GM18502 (cell line): ENCODE data around the gene RNF43.
"Not testable (repeated sequence)": the region's sequence is repeated elsewhere in the genome, so short reads cannot be mapped to it uniquely, and the experiment has no call there.

Source experiments
- ATAC-seq: cut with Tn5 transposase; IDR thresholded peaks from one replicate; pipeline ENCODE4 v1.9.1; 2021; ENCODE audit warnings: mild to moderate bottlenecking; ENCODE audit not compliant: unreplicated experiment, poor library complexity

Gene RNF43

DNA sequence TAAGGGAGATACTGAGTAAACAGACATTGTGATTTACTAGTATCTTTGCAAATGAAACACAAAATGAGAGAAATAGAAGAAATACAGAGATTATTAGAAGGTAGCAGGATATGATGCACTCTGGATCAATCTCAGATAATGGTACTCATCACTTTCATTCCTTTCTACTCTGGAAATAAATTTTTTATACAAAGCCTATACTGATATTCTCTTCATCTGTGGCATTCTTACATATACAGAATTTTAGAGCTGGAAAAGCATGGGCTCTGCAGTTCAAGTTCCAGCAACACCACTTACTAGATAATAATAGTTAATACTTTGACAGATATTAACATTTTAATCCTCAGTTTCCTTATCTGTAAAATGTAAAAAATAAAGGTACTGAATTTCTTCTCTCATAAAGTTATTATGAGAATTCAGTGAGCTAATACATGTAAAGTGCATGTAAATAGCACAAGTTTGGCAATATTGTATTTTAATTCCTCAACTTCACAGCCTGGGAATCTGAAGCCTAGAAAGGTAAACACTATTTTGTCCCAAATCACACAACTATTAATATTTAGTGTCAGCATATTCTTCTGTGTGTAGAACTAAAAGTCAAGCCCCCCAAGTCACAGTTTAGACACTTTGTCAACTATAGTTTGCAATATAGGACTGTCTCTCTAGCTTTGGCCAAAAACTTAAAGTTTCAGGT, 6.5 kb downstream of the RNF43 start:
- ATAC-seq = no peak

DNA sequence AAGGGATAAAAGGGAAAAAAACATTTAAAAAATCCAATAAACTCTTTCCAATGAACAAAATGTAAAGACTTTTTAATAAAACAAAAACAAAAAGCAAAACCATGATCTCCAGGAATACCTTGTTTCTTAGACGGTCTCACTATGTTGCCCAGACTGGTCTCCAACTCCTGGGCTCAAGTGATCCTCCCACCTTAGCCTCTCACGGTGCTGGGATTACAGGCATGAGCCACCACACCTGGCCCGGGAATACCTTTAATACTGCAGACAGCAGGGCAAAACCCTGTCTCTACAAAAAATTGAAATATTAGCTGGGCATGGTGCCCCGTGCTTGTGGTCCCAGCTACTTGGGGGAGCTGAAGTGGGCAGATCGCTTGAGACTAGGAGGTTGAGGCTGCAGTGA, 7.9 kb downstream of the RNF43 start:
- no peak for ATAC-seq

DNA sequence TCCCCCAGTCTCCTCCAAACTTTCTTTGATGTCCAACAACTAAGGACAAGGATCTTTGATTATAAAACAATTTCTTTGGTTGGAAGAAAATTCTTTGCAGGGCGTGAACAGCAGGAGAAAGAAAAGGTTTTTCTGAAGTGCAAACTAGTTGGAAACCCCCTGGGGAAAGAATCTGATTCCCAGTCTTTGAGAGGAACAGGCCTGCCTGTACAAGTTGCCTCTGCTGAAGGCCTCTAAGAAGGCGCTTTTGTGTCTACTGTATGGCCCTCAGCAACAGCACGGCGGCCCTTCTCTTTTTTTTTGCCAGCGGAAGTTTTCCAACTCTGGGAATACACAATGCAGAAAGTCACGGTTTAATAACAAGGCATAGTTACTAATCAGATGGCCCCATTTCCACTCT, 14.0 kb downstream of the RNF43 start:
- ATAC-seq = no peak

DNA sequence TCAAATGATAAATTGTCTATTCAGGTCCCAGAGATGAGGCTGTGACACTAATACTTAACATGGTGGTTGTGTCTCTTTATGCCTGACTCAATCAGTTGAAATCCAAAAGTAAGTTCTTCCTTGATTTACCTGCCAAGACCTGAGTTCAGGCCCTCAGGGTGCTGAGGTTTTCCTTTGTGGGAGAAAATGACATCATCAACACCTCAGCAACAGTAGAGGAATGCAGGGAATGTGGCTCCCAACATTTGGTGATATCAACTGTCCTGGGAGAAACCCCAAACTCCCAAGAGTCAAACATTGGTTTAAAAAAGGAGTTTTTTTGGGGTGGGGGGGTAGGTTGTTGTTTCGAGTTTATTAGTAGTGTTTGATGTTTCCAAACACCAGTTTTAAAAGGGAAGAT, 14.7 kb downstream of the RNF43 start:
- no peak for ATAC-seq

DNA sequence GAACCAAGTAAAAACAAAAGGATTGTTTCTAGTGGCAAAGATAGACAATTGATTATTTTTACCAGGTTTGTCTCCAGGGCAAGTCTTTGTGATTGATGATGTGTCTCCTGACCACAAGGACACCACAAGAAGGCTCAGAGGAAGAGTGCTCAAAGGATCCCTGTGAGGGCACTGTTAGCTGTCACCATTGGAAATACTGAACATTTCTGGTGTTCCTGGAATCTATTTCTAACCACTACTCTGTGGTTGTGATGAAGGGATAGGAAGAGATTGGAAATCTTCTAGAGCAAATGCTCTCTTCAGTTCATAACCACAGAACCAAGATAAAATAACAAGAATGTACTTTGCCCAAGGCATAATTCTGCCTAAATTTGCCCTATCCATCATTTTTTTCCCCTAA, 15.3 kb downstream of the RNF43 start:
- ATAC-seq = no peak

DNA sequence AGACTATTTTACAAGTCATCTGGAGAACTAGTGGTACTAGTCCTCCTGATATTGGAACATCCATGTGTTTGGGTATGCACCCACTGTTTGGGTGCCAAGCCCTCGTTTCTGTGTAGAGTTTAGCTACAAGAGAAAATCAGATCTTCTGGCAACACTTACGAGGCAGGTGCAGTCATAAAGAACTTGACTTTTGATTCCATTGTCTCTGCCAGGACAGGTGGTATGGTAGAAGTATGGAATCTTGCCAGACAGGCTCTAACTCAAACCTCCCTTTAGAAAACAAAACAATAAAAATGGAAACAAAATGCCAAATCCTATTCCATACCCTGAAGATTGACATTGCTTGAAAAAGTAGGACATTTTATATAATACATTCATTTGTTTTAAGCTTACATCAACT, 16.0 kb downstream of the RNF43 start:
- ATAC-seq = no peak

DNA sequence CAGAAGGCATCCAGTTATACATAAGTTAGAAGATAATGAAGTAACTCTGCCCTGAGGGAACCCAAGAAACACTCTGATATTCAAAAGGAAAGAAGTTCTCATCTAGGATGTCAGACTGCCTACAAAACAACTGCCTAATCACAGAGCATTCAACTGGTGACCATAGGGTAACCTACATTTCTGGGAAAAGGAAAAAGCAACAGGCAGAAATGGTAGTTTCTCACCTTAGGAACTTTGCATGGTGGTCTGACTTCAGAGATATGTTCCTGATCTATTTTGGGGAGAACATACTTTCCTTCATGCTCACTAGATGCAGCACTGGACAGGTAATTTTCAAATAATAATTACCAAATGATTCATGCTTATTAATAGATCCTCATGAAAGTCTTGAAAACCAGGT, 16.5 kb downstream of the RNF43 start:
- ATAC-seq = no peak

DNA sequence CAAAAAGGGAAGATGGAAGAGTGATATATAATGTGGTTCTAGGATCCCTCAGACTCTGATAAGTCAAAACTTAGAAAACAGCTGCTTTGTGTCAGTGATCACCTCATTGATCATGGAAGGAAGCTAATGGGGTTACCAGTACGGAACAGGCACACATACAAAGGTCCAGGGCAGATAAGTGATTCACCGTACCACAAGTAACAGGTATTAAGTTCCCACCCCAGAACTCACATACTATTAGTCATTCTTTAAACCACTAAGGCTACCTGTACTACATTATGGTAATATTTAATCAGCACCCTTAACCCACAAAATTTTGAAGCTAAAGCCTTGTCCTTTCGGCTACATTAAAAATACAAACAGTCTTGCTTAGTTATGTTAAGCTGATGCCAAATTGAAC, 17.4 kb downstream of the RNF43 start:
- ATAC-seq = no peak

DNA sequence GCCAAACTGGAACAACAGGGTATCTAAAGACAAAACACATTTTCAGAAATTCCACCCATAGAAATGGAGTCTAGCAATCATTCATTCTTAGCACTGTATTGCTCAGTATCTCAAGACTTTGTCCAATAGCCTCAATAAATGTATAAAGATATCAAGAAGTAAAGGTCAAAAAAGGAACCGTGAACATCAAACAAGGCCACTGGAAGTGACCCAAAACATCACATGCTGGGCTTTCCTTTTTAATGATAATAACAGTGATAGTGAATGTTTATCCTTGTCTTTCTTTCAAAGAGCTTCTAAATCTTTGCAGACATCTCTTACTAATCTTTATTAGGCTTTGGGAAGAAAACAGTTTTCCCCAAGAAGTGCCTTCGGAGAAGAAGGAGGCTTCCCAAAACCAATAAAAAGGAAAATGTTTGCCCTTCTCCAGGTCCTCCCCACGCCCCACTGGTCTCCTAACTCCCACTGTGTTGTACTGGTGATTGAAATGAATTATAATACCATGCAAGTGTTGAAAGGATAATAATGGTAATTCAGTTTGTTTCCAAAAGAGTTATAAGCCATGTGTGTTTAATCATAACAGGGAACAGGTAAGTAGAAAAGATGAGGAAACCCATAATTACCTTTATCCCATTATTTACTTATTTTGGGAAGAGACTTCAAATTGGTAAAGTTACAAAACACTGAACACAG, 18.6 kb downstream of the RNF43 start:
- no peak for ATAC-seq

DNA sequence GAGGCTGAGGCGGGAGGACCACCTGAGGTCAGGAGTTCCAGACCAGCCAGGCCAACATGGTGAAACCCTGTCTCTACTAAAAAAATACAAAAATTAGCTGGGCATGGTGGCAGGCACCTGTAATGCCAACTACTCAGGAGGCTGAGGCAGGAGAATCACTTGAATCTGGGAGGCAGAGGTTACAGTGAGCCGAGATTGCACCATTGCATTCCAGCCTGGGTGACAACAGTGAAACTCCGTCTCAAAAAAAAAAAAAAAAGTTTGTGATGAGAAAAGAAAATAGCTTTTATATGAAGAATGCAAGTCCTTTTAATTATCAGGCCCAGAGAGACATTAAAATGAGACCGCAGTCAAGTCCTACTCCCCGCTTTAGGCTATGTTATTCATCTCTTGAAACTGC, 19.9 kb downstream of the RNF43 start:
- not testable (repeated sequence) for ATAC-seq

DNA sequence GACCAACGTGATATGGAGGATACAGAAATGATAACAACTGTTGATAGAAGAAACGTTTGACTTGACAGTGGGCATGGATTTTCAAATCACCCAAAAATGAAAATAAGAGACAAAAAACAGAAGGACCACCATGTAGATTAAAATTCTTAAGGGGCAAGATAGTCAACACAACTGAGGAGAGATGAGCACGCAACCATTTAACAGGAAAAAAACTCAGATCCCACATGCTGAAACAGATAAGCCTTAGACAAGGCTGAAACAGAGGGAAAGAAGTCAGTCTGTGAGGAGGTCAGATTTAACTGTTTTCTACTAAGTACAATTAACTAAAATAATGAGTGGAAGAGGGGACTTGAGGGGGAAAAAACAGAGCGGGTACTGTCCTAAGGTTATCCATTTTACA, 21.2 kb downstream of the RNF43 start:
- ATAC-seq = no peak

DNA sequence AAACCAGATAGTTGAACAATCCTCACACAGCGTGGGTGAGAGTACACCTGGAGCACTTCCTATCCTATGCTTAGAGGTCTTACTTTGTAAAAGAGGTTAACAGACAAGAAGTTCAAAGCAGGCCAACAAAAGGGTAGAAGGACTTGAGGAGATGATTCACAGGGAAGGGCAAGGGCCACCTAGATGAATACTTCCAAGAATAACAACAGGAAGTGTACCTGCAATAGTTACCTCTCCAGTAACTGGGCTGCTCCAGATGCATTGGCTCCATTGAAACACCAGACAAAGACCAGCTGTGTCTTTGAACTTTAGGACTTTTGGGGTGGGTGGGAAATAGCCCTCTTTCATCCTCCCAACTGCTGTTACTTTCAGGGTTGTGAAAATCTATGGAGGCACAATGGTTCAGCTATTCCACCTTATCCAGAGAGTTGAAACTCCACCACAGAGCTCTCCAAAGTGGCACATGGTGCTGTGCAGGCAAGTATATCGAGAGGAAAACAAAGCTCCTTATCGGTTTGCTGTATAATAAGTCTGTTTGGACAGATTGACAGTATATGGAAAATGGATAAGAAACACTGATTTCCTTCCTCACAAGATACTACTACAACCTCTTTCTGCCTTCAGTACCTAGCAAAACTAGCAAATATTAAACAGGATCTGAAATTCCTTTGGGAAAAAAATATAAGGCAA, 22.7 kb downstream of the RNF43 start:
- ATAC-seq = no peak

DNA sequence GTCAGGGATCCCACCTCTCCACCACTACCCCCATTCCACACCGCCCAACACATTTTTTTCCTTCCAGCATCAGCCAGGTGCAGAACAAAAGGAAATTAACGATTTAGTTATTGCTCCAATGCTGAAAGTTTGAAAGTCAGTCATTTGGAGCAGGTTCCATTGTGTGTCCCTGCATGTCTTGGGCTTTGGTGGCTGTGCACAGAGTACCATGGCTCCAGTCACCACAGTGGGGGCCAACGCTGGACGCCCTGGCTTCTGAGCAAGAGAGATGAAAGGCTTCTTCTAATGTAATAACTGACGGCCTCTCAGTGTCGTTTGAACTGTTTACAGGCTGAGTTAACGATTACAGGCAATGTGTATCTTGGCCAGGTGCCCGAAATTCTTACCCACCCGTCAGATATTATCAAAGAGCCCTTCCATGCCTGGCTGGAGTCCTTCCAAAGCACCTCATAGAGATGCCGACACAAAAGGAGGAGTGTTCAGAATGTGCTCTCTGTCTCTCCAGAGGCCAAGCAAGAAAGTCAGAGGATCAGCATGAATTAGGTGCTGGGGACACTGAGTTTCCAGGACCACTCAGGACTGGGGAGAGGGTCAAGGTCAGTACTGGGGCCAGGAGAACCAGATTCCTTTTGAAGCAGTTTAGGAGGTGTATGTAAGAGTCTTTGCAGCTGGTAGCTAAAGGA, 25.9 kb downstream of the RNF43 start:
- ATAC-seq = no peak

DNA sequence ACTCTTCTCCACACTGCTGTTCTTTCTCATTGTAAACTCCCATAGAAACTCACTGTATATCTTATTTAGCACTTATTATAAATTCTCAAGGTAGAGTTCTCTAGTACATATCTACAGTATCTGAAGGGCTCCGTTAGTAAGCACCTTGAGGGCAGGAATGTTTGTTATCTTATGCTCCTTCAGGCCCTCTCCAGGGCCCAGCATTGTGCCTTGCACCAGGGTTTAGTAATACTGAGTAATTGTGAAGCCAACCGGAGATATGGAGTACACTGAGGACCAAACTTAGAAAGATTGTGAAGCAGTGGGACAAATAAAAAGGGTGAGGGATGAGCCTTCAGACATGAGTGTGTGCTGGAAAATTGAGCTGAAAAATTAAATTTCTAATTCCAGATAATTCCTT, 26.4 kb downstream of the RNF43 start:
- ATAC-seq = no peak

DNA sequence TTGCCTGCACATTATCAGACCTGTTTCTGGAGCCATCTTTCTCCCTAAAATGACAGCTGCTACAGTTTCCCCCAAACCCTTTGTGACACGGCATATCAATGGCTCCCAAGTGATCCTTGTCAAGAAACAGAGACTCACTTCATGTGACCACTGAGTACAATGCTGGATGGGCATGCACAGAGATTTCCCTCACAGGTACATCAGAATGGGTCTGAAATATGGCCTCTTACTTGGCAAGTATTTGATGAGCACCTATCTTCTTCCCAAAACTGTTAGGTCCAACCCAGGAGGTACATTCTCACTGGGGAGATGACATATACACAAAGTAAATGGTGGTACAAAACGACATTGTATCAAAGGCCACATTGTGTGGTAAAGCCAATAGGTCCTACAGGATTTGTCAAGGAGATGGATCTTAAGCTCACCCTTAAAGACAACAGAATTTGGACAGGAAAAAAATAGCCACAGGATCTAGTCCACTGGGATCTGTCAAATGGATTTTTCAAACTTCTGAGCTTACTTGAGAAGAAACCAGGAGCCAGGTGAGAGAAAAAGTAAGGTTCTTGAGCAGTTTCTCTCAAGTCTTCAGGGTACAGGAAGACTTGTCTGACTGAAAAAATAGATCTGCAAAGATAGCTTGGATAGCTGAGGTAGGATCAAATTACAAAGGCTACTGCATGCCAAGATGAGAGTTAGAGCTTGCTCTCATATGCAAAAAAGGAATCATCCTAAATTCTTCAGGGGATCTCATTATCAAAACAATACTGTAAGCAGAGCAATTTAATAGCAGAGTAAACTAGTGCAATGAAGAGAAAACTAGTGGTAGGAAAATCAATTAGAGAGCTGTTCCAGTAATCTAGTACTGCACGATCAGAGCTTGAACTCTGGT, 28.8 kb downstream of the RNF43 start:
- ATAC-seq = no peak

DNA sequence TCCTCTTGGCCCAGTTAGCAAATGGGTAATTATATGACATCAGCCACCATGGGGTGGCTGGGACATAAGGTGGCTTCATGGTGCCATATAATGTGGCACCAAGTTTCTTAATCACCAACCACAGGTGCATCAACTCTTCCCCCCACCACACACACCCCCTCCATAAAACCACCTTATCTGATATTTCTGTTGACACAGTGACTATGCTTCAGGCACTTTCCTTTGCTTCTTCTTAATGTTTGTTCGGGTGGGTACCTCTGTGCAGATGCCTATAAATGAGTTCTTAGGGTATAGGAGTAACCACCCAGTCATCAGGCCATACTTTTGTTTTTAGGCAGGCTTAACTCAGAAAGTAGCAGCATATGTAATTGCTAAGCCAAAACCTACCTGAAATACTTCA, 29.5 kb downstream of the RNF43 start:
- ATAC-seq = no peak

DNA sequence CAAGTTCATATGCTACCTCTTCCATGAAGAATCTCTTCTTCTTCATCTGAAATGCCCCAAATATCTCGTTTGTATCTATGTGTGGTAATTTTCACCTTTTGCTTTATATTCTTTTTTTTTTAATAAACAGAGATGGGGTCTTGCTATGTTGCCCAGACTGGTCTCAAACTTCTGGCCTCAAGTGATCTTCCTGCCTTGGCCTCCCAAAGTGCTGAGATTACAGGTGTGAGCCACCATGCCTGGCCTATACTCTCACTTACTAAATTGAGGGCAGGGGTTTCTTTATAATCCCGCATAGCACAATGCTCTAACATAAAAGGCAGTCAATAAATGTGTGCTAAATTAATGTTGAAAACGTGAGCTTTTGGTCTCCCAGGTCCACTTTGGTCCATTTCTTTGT, 30.6 kb downstream of the RNF43 start:
- ATAC-seq = no peak

DNA sequence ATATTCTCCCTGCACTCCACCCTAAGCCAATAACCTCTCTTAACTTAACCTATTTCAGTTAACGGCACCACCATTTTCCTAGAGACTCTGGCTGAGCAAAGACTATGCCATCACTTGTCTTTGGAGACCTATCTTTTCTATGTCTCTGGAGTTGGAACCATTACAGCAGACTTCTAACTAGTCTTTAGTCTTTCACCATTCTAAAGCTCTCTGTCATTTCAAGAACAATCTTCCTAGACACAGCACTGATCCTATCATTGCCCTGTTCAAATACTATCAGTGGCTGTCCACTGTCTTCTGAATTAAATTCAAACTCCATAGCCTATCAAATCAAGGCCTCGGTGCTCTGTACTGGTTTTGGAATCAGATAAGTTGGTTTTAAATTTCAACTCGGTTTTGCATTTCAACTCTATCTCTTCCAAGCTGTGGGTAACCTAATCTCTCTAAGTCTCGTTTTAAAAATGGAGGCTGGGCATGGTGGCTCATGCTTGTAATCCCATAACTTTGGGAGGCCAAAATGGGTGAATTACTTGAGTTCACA, 31.9 kb downstream of the RNF43 start:
- ATAC-seq = no peak

DNA sequence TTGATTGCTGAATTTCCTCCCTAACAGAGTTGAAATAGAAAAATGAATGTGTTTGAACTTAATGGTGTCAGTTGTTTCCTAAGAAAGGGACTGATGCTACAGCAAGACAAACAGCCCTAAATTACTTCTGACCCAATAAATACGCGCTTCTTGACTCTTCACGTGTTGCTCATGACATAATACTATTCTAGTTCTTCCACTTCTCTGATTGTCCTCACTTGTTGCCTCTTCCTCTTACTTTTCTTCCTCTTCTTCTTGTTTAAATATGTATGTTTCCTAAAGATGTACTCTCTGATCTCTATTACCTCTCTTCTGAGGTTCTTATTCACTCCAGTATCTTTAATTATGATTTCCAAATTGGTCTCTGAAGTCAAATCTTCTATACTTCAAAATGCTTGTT, 32.4 kb downstream of the RNF43 start:
- ATAC-seq = no peak

DNA sequence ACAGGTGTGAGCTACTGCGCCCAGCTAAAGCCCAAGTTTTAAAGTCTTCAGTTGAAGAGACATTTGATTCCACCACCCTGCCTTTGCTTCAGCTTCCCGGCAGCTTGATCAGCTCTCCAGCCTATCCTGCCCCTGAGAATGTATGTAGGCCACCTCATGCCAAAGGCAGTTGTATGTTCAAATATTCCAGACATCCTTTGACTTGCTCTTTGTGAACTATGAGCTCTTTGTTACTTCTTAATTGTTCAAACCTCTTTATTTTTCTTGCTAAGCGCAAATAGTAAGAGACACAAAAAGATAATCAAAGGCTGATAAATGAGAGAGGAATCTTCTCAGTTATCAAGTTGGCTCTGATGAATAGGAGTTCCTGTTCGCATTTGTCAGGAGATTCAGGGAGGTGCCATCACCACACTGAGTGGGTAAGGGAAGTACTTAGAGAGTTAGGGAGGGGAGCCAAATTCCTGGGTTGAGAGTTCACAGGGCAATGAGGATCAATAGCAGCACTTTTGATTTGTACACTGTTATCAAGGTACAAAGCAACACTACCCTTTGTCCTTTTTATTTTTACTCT, 33.4 kb downstream of the RNF43 start:
- ATAC-seq = no peak
